Cardiac muscle cell (in vitro differentiated cells and primary cell): ENCODE results near the gene HPS1. TPM values are rescaled to one million over a fixed set of nuclear protein-coding genes. Genes with fewer than 3 reads are reported as not detected.

Experiments used
- DNase-seq, 2 donors: peaks; one replicate each; pipeline versions ENCODE4 v3.0.0 to v3.0.0-alpha.2; 2010 to 2017; ENCODE audit warnings: low read depth in 1 of 2, low spot score in 1 of 2
- H3K27ac ChIP-seq: fragments of 200-600 bp; sonication (generic); 2 replicates; pipeline ENCODE4 v1.5.1; 2016
- H3K27me3 ChIP-seq: fragments of 200-600 bp; sonication (generic); 2 replicates; pipeline ENCODE4 v1.6.0; 2016; ENCODE audit warnings: control low read depth
- H3K36me3 ChIP-seq: fragments of 200-600 bp; sonication (generic); 2 replicates; pipeline ENCODE4 v1.5.1; 2016; ENCODE audit warnings: control low read depth
- H3K4me1 ChIP-seq: fragments of 200-600 bp; sonication (generic); 2 replicates; pipeline ENCODE4 v1.8.1; 2017; ENCODE audit warnings: low read depth, mild to moderate bottlenecking, mixed run types
- H3K4me3 ChIP-seq: fragments of 200-600 bp; sonication (generic); 2 replicates; pipeline ENCODE4 v1.5.1; 2016; ENCODE audit warnings: mild to moderate bottlenecking
- H3K9me3 ChIP-seq: fragments of 200-600 bp; sonication (generic); 2 replicates; pipeline ENCODE4 v1.5.1; 2017; ENCODE audit warnings: low read depth, mild to moderate bottlenecking, control low read depth
- polyA plus RNA-seq: library from polyadenylated mRNA; unstranded; fragments of >200 nt; fragmentation: Nextera tagmentation; extraction: Ambion mirVana; gene quantifications from 2 replicates; pipeline ENCODE4 v1.2.1, GENCODE V29; 2016
- total RNA-seq: library from RNA; depleted of rRNA; stranded (reverse); fragments of >200 nt; gene quantifications from 2 replicates; pipeline ENCODE4 v1.2.3, GENCODE V29; 2016
- TF ChIP-seq, protein P1 (sequence below): IDR thresholded peaks from 2 replicates; pipeline ENCODE4 v1.5.1; 2012; ENCODE audit warnings: low read depth, mild to moderate bottlenecking, low read length

Gene HPS1
- total and polyA plus RNA-seq, 2 experiments from 2014 or later: 58.6 to 60.9 TPM

DNA sequence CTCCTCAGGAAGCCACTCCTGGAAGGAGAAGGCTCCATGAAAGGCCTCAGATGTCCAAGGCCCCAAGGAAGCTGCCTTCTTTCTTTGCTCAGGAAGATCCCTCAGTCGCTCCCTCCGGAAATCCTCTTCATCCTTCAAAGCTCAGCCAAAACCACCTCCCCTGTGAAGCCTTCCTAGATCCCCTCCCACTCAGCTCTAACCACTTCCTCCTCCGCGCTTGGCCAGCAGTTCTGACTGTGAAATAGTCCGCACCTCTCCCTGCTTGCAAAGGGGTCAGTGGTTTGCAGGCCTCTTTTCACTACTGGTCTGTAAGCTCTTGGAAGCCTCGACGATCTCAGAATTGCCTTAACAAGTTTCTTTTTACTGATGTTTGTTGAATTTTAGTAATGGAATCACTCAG is 55.7 kb downstream of the HPS1 start:
- Histone ChIP-seq H3K36me3 (no peaks in the 10 kb centered on the region), H3K4me1 (no peaks in the 10 kb centered on the region), H3K9me3 (no peaks in the 10 kb centered on the region), H3K4me3 (no peak overlapping the region), H3K27me3 (no peaks in the 10 kb centered on the region), H3K27ac (no peak overlapping the region)
- DNase-seq: peak in 1 of 2 donors; percentile 42
- TF ChIP-seq, protein P1, sequence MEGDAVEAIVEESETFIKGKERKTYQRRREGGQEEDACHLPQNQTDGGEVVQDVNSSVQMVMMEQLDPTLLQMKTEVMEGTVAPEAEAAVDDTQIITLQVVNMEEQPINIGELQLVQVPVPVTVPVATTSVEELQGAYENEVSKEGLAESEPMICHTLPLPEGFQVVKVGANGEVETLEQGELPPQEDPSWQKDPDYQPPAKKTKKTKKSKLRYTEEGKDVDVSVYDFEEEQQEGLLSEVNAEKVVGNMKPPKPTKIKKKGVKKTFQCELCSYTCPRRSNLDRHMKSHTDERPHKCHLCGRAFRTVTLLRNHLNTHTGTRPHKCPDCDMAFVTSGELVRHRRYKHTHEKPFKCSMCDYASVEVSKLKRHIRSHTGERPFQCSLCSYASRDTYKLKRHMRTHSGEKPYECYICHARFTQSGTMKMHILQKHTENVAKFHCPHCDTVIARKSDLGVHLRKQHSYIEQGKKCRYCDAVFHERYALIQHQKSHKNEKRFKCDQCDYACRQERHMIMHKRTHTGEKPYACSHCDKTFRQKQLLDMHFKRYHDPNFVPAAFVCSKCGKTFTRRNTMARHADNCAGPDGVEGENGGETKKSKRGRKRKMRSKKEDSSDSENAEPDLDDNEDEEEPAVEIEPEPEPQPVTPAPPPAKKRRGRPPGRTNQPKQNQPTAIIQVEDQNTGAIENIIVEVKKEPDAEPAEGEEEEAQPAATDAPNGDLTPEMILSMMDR: no peak

- Histone ChIP-seq H3K9me3 (no peaks in the 10 kb centered on the region), H3K36me3 (no peaks in the 10 kb centered on the region), H3K27me3 (no peaks in the 10 kb centered on the region), H3K4me1 (no peaks in the 10 kb centered on the region), H3K4me3 (no peak overlapping the region), H3K27ac (no peak overlapping the region)
- no peak for DNase-seq
- TF ChIP-seq, protein P1: no peak
Measured at GRCh38 chr10:98390406-98390805, 56.3 kb downstream of the HPS1 start.

GRCh38 chr10:98389398-98389797 is 57.3 kb downstream of the HPS1 start:
- TF ChIP-seq, protein P1: no peak
- no peaks in the 10 kb centered on the region for H3K27me3 ChIP-seq
- no peak for DNase-seq
- H3K4me1 ChIP-seq: no peaks in the 10 kb centered on the region
- H3K27ac ChIP-seq: no peak overlapping the region
- no peak overlapping the region for H3K4me3 ChIP-seq
- H3K36me3 ChIP-seq: no peaks in the 10 kb centered on the region
- no peaks in the 10 kb centered on the region for H3K9me3 ChIP-seq

DNA sequence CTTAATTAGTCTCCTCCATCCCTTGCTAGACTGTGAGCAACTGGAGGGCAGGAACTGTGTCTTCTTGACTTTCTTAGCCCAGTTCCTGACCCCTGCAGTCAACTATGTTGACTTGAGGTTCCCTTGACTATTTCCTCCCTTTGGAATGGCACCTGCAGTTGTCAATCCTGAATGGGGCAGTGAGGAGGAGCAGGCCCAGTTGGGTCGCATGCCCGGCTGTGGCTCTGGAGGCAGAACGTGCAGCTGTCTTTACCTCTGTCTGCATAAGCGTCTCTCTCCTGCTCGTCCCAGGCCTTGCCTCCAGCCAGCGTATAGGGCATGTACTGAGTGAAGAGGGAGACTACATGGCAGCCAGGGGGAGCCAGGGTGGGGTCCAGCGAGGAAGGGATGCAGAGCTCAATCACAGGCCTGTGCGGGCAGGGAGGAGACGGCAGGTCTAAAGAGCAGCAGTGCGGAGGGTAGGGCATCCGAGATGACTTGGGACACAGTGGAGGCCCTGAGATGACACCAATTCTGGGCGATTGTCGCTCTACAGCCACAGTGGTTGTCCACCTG is 58.6 kb downstream of the HPS1 start:
- H3K4me3 ChIP-seq: no peak overlapping the region
- no peaks in the 10 kb centered on the region for H3K9me3 ChIP-seq
- DNase-seq: no peak
- TF ChIP-seq, protein P1: no peak
- no peaks in the 10 kb centered on the region for H3K4me1 ChIP-seq
- H3K27ac ChIP-seq: no peak overlapping the region
- no peaks in the 10 kb centered on the region for H3K27me3 ChIP-seq
- H3K36me3 ChIP-seq: peaks cover 4% of the 10 kb centered on the region

DNA sequence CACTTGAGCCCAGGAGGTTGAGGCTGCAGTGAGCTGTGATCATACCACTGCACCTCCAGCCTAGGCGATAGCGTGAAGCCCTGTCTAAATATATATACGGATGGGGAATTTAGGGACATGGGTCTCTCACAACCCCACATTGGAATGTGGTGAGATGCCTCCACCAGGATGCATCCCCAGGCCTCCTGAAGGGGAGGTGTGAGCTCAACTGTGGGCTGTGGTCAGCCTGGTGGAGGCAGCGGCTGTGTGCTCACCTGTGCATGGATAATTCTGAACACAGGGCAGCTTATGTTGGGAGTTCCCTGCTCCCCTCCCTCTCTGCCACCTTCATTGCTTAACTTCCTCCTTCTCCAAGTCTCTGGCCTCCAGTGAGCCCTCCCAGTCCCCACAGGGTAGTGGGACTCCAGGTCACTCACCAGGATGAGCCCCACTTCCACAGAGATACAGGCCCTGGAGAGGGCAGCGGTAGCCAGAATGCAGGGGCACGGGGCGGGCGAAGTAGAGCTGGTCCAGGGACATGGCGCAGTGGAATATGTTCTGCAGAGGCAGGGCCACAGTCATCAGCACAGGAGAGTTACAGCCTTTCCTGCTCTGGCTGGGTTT is 62.1 kb downstream of the HPS1 start:
- TF ChIP-seq, protein P1: no peak
- no peak for DNase-seq
- Histone ChIP-seq H3K4me3 (no peak overlapping the region), H3K27ac (no peak overlapping the region), H3K9me3 (no peaks in the 10 kb centered on the region), H3K4me1 (no peaks in the 10 kb centered on the region), H3K36me3 (peaks cover 6% of the 10 kb centered on the region), H3K27me3 (no peaks in the 10 kb centered on the region)
